A549 (cell line): ENCODE data around the gene GRIK4.

Source experiments
- CEBPB ChIP-seq, 2 experiments: fragments of >200 bp in 1 of 2; sonication (Bioruptor Twin) in 1 of 2; formaldehyde crosslinking in 1 of 2; IDR thresholded peaks; 2 replicates each; pipeline ENCODE4 v1.6.1; 2012 to 2016
- CTCF ChIP-seq: fragments of >200 bp; sonication (Bioruptor Twin); formaldehyde crosslinking; IDR thresholded peaks from 3 replicates; pipeline ENCODE4 v1.5.1; 2016
- ESRRA ChIP-seq: fragments of 150-350 bp; IDR thresholded peaks from 2 replicates; pipeline ENCODE4 v1.6.1; 2014; ENCODE audit warnings: mild to moderate bottlenecking, low read length, borderline replicate concordance
- HMGXB4 ChIP-seq: fragments of 250-450 bp; sonication (Bioruptor Pico); IDR thresholded peaks from 2 replicates; pipeline ENCODE4 v1.5.0; 2021; ENCODE audit warnings: mild to moderate bottlenecking, moderate library complexity, borderline replicate concordance
- MAFK ChIP-seq: fragments of 450-650 bp; IDR thresholded peaks from 2 replicates; pipeline ENCODE4 v1.6.1; 2014; ENCODE audit not compliant: partially characterized antibody
- MAX ChIP-seq: IDR thresholded peaks from 2 replicates; pipeline ENCODE4 v1.6.1; 2012
- NR3C1 ChIP-seq: fragments of >200 bp; sonication (Bioruptor Twin); formaldehyde crosslinking; IDR thresholded peaks from 3 replicates; pipeline ENCODE4 v1.6.1; 2017
- POLR2A ChIP-seq: IDR thresholded peaks from 2 replicates; pipeline ENCODE4 v1.6.1; 2012; ENCODE audit warnings: mild to moderate bottlenecking, low read length
- RAD21 ChIP-seq, 2 experiments: fragments of >200 bp in 1 of 2; sonication (Bioruptor Twin) in 1 of 2; formaldehyde crosslinking in 1 of 2; IDR thresholded peaks in 1 of 2; conservative IDR thresholded peaks in 1 of 2; 2 replicates in 1 of 2; 3 replicates in 1 of 2; pipeline ENCODE4 v1.6.1; 2012 to 2018; ENCODE audit warnings: inconsistent platforms in 1 of 2
- RNF2 ChIP-seq: fragments of 200-600 bp; sonication (generic); IDR thresholded peaks from 2 replicates; pipeline ENCODE4 v1.6.1; 2016; ENCODE audit warnings: low read depth, mild to moderate bottlenecking, antibody characterized with exemption, moderate library complexity, borderline replicate concordance

- no peak for TF ChIP-seq CTCF
- TF ChIP-seq POLR2A: no peak
- no peak for TF ChIP-seq ESRRA
- no peak for TF ChIP-seq RAD21 (conservative IDR thresholded peaks at IDR 0.05 in 1 of 2, IDR thresholded peaks at IDR 0.05 in 1 of 2)
- no peak for TF ChIP-seq MAX
- no peak for TF ChIP-seq CEBPB (IDR thresholded peaks at IDR 0.05)
- no peak for TF ChIP-seq HMGXB4 (CRISPR knock-in tag)
- no peak for TF ChIP-seq NR3C1
- TF ChIP-seq MAFK: no peak
- no peak for TF ChIP-seq RNF2
These were observed 205.5 kb downstream of the GRIK4 start for GRCh38 chr11:120717042-120717441.
